ENCODE data around the gene RTEL1.

GRCh38 chr20:63657937-63658748 lies at the start of gene RTEL1:
- TF ChIP-seq POLR2A (IDR thresholded peaks at IDR 0.05; ENCODE audit: borderline replicate concordance, extremely low read depth, insufficient read depth, insufficient read length) (no peak), RAD21 (IDR thresholded peaks at IDR 0.05; ENCODE audit: low read depth) (no peak), CTCF (IDR thresholded peaks at IDR 0.05 in 2 of 3, conservative IDR thresholded peaks at IDR 0.05 in 1 of 3; ENCODE audit: borderline replicate concordance in 1 of 3, insufficient read depth in 1 of 3, low read depth in 2 of 3, low read length in 2 of 3) (no peak), REST (IDR thresholded peaks at IDR 0.05; ENCODE audit: low read depth) (no peak), JUND (IDR thresholded peaks at IDR 0.05) (no peak), EZH2phosphoT487 (IDR thresholded peaks at IDR 0.05; ENCODE audit: borderline replicate concordance) (no peak), SIN3A (IDR thresholded peaks at IDR 0.05; ENCODE audit: low read depth) (no peak)

Measured in HCT116 (cell line).